ENCODE results near the gene HELLS.

DNA sequence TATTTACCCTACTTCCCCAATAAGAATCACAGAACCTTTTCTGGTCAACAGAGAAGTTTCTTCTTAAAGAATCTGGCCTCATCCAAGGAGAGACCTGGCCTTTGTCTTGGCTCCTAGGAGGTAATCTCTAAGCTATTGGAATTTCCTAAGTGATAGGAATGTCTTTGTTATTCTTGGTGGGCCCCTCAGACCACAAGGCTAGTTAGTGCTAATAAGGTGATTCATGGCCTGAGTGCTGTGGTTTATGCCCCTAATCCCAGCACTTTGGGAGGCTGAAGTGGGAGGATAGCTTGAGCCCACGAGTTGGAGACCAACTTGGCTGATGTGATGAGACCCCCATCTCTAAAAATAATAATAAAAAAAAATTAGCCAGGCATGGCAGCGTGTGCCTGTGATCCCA, 78.0 kb downstream of the HELLS start:
- TF ChIP-seq, protein P1, sequence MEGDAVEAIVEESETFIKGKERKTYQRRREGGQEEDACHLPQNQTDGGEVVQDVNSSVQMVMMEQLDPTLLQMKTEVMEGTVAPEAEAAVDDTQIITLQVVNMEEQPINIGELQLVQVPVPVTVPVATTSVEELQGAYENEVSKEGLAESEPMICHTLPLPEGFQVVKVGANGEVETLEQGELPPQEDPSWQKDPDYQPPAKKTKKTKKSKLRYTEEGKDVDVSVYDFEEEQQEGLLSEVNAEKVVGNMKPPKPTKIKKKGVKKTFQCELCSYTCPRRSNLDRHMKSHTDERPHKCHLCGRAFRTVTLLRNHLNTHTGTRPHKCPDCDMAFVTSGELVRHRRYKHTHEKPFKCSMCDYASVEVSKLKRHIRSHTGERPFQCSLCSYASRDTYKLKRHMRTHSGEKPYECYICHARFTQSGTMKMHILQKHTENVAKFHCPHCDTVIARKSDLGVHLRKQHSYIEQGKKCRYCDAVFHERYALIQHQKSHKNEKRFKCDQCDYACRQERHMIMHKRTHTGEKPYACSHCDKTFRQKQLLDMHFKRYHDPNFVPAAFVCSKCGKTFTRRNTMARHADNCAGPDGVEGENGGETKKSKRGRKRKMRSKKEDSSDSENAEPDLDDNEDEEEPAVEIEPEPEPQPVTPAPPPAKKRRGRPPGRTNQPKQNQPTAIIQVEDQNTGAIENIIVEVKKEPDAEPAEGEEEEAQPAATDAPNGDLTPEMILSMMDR (conservative IDR thresholded peaks at IDR 0.05; ENCODE audit: low read depth, low read length): no peak
- no peak for TF ChIP-seq EZH2 (IDR thresholded peaks at IDR 0.05; ENCODE audit: borderline replicate concordance, low read depth, low read length, poor library complexity, severe bottlenecking)
